Nephron (organoid): Measurements from ENCODE around the gene NCAPH2.

Experiments used
- H3K27ac Mint-ChIP-seq, 3 experiments: 2 replicates each; pipeline ENCODE4 v1.8.0; 2020; ENCODE audit warnings: mixed read lengths in 3 of 3, mild to moderate bottlenecking in 2 of 3, moderate library complexity in 1 of 3
- H3K27me3 Mint-ChIP-seq: 2 replicates; pipeline ENCODE4 v1.8.0; 2021; ENCODE audit warnings: low read depth, mild to moderate bottlenecking, moderate library complexity, mixed read lengths
- H3K36me3 Mint-ChIP-seq: 2 replicates; pipeline ENCODE4 v1.8.0; 2020; ENCODE audit warnings: low read depth, mixed read lengths
- H3K4me1 Mint-ChIP-seq: 2 replicates; pipeline ENCODE4 v1.8.0; 2020; ENCODE audit warnings: mixed read lengths
- H3K4me3 Mint-ChIP-seq, 3 experiments: 2 replicates each; pipeline ENCODE4 v1.8.0; 2020; ENCODE audit warnings: mild to moderate bottlenecking in 3 of 3, mixed read lengths in 3 of 3, moderate library complexity in 2 of 3
- H3K9me3 Mint-ChIP-seq: 2 replicates; pipeline ENCODE4 v1.8.0; 2020; ENCODE audit warnings: mixed read lengths
- CTCF ChIP-seq, 3 experiments: fragments of 200-600 bp; sonication (generic); IDR thresholded peaks; one replicate each; pipeline ENCODE4 v1.5.0; 2021; ENCODE audit warnings: antibody characterized with exemption in 3 of 3; ENCODE audit not compliant: unreplicated experiment in 3 of 3

Gene NCAPH2

GRCh38 chr22:50524676-50525103 is 16.7 kb downstream of the NCAPH2 start:
- Mint-ChIP-seq H3K4me3 (peak overlapping the region; percentile 89 to 93 (median 91)), H3K4me1 (peaks cover 6% of the 10 kb centered on the region), H3K27me3 (peaks cover 23% of the 10 kb centered on the region), H3K36me3 (peaks cover 13% of the 10 kb centered on the region), H3K9me3 (no peaks in the 10 kb centered on the region), H3K27ac (peak overlapping the region; percentile 61 to 86 (median 85))
- TF ChIP-seq CTCF (IDR thresholded peaks at IDR 0.05; ENCODE audit: unreplicated experiment in 3 of 3): no peak

DNA sequence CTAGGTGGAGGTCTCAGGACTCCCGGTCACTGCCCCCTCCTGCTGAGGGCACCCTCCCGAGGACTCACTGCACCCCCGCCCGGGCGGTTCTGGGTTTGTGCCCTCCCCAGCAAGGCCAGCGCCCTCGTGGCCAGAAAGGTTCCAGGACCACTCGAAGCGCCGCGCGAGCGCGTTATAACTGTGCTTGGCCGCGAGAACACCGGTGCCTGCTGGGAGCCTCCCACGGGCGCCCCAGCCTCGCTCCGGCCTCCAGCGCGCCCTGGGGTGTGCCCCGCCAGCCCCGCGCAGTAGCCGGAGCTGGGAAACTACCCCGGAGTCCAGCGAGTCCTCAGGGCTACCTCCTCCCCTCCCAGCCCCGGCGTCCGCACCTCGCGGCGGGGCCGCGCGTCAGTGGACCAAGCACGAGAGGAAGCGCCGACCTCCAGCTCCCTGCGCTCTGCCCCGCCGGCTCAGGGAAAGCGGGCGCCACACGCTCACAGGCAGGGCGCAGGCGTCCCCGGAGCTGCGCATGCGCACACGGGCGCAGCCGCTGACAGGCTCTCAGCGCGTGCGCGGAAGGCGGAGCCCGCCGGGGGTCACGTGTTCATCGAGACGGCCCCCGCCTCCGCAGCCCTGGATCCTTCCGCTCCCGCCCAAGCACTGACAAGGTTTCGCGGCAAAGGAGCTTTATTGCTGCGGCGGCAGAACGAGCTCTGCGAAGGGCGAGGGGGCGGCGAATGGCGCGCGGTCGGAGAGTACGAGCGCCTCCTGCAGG is 17.3 kb downstream of the NCAPH2 start, which contains the start of gene SCO2:
Gene SCO2, minus strand, starts transcription at position 495 of the 754 bp plus-strand sequence. CDS start 1,187 bp downstream, outside the sequence.
- peak in 2 of 3 experiments; percentile 33 to 57 for TF ChIP-seq CTCF (IDR thresholded peaks at IDR 0.05; ENCODE audit: unreplicated experiment in 3 of 3)
- Mint-ChIP-seq H3K9me3 (no peaks in the 10 kb centered on the region), H3K4me3 (peak within 1 kb of the TSS; percentile 89 to 93 (median 91)), H3K36me3 (peaks cover 9% of the 10 kb centered on the region), H3K27ac (peak within 1 kb of the TSS; percentile 61 to 86 (median 85)), H3K27me3 (peaks cover 25% of the 10 kb centered on the region), H3K4me1 (peaks cover 6% of the 10 kb centered on the region)

DNA sequence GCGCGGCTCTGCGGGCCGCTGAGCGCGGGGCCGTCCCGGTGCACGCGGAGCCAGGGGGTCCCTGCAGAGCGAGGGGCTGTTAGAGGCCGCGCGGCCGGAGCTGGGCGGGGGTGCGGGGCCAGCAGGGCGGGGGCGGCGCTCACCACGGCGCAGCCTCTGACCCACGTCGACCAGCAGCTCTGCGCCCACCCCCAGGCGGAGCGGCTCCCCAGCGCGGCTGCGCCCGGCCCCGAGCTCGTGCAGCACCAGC is 17.8 kb downstream of the NCAPH2 start:
- peaks cover 9% of the 10 kb centered on the region for H3K36me3 Mint-ChIP-seq
- H3K4me1 Mint-ChIP-seq: peaks cover 6% of the 10 kb centered on the region
- H3K4me3 Mint-ChIP-seq: peak overlapping the region; percentile 85 to 89 (median 86)
- H3K9me3 Mint-ChIP-seq: no peaks in the 10 kb centered on the region
- TF ChIP-seq CTCF (IDR thresholded peaks at IDR 0.05; ENCODE audit: unreplicated experiment in 3 of 3): peak in 1 of 3 experiments; percentile 59
- H3K27me3 Mint-ChIP-seq: peaks cover 30% of the 10 kb centered on the region
- peak overlapping the region in 2 of 3 experiments; percentile 65 to 81 for H3K27ac Mint-ChIP-seq

DNA sequence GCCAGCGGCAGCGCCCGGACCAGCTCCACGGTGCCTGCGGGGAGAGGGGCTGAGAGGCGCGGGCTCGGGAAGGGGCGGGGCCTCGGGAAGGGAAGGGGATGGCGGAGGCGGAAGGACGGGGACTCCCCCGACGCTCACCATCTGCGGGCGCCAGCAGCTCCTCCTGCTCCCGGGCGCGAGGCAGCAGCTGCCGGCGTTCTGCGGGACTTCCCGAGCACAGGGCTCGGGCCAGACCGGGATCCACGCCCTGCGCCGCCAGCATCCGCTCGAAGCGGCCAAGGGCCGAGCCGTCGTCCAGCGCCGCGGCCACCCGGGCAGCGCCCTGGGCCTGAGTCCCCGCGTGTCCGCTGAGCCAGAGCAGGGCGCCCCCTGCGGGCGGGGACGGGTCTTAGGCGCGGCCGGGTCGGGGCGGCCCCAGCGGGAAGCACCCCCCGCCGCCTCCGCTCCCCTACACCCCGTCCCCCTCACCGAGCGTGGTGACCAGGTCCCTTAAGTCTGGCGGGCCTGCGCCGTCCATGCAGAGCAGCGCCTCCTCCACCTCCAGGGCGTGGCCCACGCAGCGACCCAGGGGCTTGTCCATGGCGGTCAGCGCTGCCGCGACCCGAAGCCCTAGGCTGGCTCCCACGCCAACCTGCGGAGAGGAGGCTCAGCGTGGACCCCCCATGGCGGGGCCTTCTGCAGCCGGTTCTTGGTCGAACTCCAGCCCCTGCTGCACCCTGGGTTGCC is 18.2 kb downstream of the NCAPH2 start:
- H3K4me3 Mint-ChIP-seq: peak overlapping the region; percentile 77 to 80 (median 80)
- H3K27ac Mint-ChIP-seq: peak overlapping the region in 2 of 3 experiments; percentile 51 to 68
- peaks cover 6% of the 10 kb centered on the region for H3K36me3 Mint-ChIP-seq
- peak; percentile 55 to 66 (median 58) for TF ChIP-seq CTCF (IDR thresholded peaks at IDR 0.05; ENCODE audit: unreplicated experiment in 3 of 3)
- peaks cover 6% of the 10 kb centered on the region for H3K4me1 Mint-ChIP-seq
- H3K27me3 Mint-ChIP-seq: peaks cover 35% of the 10 kb centered on the region
- no peaks in the 10 kb centered on the region for H3K9me3 Mint-ChIP-seq

- no peaks in the 10 kb centered on the region for H3K9me3 Mint-ChIP-seq
- H3K36me3 Mint-ChIP-seq: peaks cover 6% of the 10 kb centered on the region
- H3K27me3 Mint-ChIP-seq: peaks cover 38% of the 10 kb centered on the region
- H3K27ac Mint-ChIP-seq: peak overlapping the region; percentile 44 to 68 (median 51)
- peak overlapping the region; percentile 77 to 80 (median 80) for H3K4me3 Mint-ChIP-seq
- H3K4me1 Mint-ChIP-seq: peaks cover 6% of the 10 kb centered on the region
- no peak for TF ChIP-seq CTCF (IDR thresholded peaks at IDR 0.05; ENCODE audit: unreplicated experiment in 3 of 3)
Measured at GRCh38 chr22:50526834-50527801, 19.1 kb downstream of the NCAPH2 start.
